HCT116 (cell line): ENCODE results near the gene MAMSTR. TPM values are rescaled to one million over a fixed set of nuclear protein-coding genes. Genes with fewer than 3 reads are reported as not detected.

Experiments
- ATAC-seq: fragments of 200-7000 bp; cut with Tn5 transposase; 2 replicates; pipeline ENCODE4 v1.9.1; 2020; ENCODE audit warnings: mild to moderate bottlenecking, moderate library complexity
- BruUV-seq: library from RNA; stranded (reverse); fragments of 400-500 nt; replicated peaks from 2 replicates; lab custom pipeline; 2021; lab: Mats Ljungman, UMichigan
- CTCF ChIA-PET: fragments of 300-600 bp; sonication (Branson Sonifier 250); formaldehyde crosslinking; loops from one replicate; lab custom pipeline; 2021; ENCODE audit warnings: antibody characterized with exemption; lab: Charles Lee
- POLR2A ChIA-PET: fragments of 300-600, 350-600 bp; sonication (Branson Sonifier 250); formaldehyde crosslinking; loops from one replicate; lab custom pipeline; 2021; ENCODE audit warnings: antibody characterized with exemption; lab: Charles Lee
- RAD21 ChIA-PET, 2 experiments: fragments of 300-600 bp; sonication (Branson Sonifier 250); formaldehyde crosslinking; loops; one replicate each; lab custom pipeline; 2023; ENCODE audit warnings: low total read pairs in 2 of 2; ENCODE audit not compliant: uncharacterized antibody in 2 of 2, unreplicated experiment in 2 of 2, low non-redundant PET in 1 of 2; lab: Charles Lee
- DNase-seq: peaks from one replicate; pipeline ENCODE4 v3.0.0-alpha.2; 2010; ENCODE audit warnings: low read depth, low spot score
- H2AFZ ChIP-seq: fragments of 200-600 bp; shearing (Covaris generic), sonication (generic); 2 replicates; pipeline ENCODE4 v1.6.1; 2017; ENCODE audit warnings: low read depth, mixed run types, mixed read lengths, antibody characterized with exemption, low read length; ENCODE audit not compliant: poor library complexity, severe bottlenecking
- H3K27ac ChIP-seq: 2 replicates; pipeline ENCODE4 v1.5.1; 2012; ENCODE audit warnings: low read depth, low read length
- H3K27me3 ChIP-seq: fragments of 200-600 bp; sonication (generic); 2 replicates; pipeline ENCODE4 v1.6.1; 2016; ENCODE audit warnings: mixed run types, low read length, mixed read lengths; ENCODE audit not compliant: insufficient read depth
- H3K36me3 ChIP-seq, 2 experiments: fragments of 200-500 bp in 1 of 2; fragments of 200-600 bp in 1 of 2; sonication (Bioruptor generic) in 1 of 2; sonication (generic) in 1 of 2; 2 replicates each; pipeline versions ENCODE4 v1.5.1 to v1.6.1; 2014 to 2016; ENCODE audit warnings: low read length in 2 of 2, inconsistent platforms in 1 of 2, mixed read lengths in 1 of 2, mixed run types in 1 of 2; ENCODE audit not compliant: insufficient read depth in 2 of 2, control insufficient read depth in 1 of 2
- H3K4me1 ChIP-seq, 2 experiments: fragments of 200-600 bp in 1 of 2; sonication (generic) in 1 of 2; 2 replicates each; pipeline versions ENCODE4 v1.5.1 to v1.6.1; 2012 to 2017; ENCODE audit warnings: low read length in 2 of 2, inconsistent platforms in 1 of 2, mild to moderate bottlenecking in 1 of 2, mixed read lengths in 1 of 2, mixed run types in 1 of 2, moderate library complexity in 1 of 2; ENCODE audit not compliant: insufficient read depth in 2 of 2, control insufficient read depth in 1 of 2
- H3K4me2 ChIP-seq: fragments of 200-600 bp; sonication (generic); 2 replicates; pipeline ENCODE4 v1.6.1; 2017; ENCODE audit warnings: mixed run types, low read length, mixed read lengths
- H3K4me3 ChIP-seq, 2 experiments: fragments of 200-600 bp in 1 of 2; sonication (generic) in 1 of 2; replicated peaks in 1 of 2; 2 replicates each; pipeline ENCODE4 v1.5.1; 2011 to 2016; ENCODE audit warnings: low read length in 2 of 2, control low read depth in 1 of 2, low read depth in 1 of 2, mild to moderate bottlenecking in 1 of 2, mixed read lengths in 1 of 2, mixed run types in 1 of 2
- H3K79me2 ChIP-seq: fragments of 200-600 bp; sonication (generic); 2 replicates; pipeline ENCODE4 v1.6.1; 2017; ENCODE audit warnings: mild to moderate bottlenecking, mixed run types, low read length, moderate library complexity, mixed read lengths; ENCODE audit not compliant: insufficient read depth
- H3K9ac ChIP-seq: fragments of 200-600 bp; sonication (generic); 2 replicates; pipeline ENCODE4 v1.6.1; 2016; ENCODE audit warnings: low read length, mixed read lengths
- H3K9me2 ChIP-seq: fragments of 200-600 bp; sonication (generic), shearing (Covaris generic); 2 replicates; pipeline ENCODE4 v1.6.1; 2017; ENCODE audit warnings: mixed run types, mild to moderate bottlenecking, moderate library complexity; ENCODE audit not compliant: insufficient read depth
- H3K9me3 ChIP-seq, 2 experiments: fragments of 200-500 bp in 1 of 2; fragments of 200-600 bp in 1 of 2; sonication (Bioruptor generic) in 1 of 2; sonication (generic) in 1 of 2; 2 replicates each; pipeline ENCODE4 v1.6.1; 2014 to 2017; ENCODE audit warnings: low read length in 2 of 2, mixed read lengths in 2 of 2, inconsistent platforms in 1 of 2, low read depth in 1 of 2, mild to moderate bottlenecking in 1 of 2, mixed run types in 1 of 2, moderate library complexity in 1 of 2; ENCODE audit not compliant: control insufficient read depth in 1 of 2, insufficient read depth in 1 of 2
- H4K20me1 ChIP-seq: fragments of 200-600 bp; sonication (generic), shearing (Covaris generic); 2 replicates; pipeline ENCODE4 v1.6.1; 2017; ENCODE audit warnings: mixed run types, mild to moderate bottlenecking, moderate library complexity; ENCODE audit not compliant: insufficient read depth
- ELF1 ChIP-seq: IDR thresholded peaks from 2 replicates; pipeline ENCODE4 v1.6.1; 2012; ENCODE audit warnings: low read depth, borderline replicate concordance
- EZH2phosphoT487 ChIP-seq: fragments of 200-600 bp; IDR thresholded peaks from 2 replicates; pipeline ENCODE4 v1.6.1; 2018; ENCODE audit warnings: antibody characterized with exemption, borderline replicate concordance
- FOSL1 ChIP-seq: IDR thresholded peaks from 2 replicates; pipeline ENCODE4 v1.6.1; 2012; ENCODE audit warnings: low read depth
- POLR2A ChIP-seq: IDR thresholded peaks from 2 replicates; pipeline ENCODE4 v1.7.0; 2011; ENCODE audit warnings: borderline replicate concordance; ENCODE audit not compliant: insufficient read depth, insufficient read length; ENCODE audit errors: extremely low read depth
- RAD21 ChIP-seq: IDR thresholded peaks from 2 replicates; pipeline ENCODE4 v1.6.1; 2012; ENCODE audit warnings: low read depth, mild to moderate bottlenecking
- SIN3A ChIP-seq: IDR thresholded peaks from 2 replicates; pipeline ENCODE4 v1.6.1; 2012; ENCODE audit warnings: low read depth
- SP1 ChIP-seq: IDR thresholded peaks from 2 replicates; pipeline ENCODE4 v1.6.1; 2012; ENCODE audit warnings: low read depth
- YY1 ChIP-seq: IDR thresholded peaks from 2 replicates; pipeline ENCODE4 v1.6.1; 2011; ENCODE audit warnings: low read length, low read depth, moderate library complexity, mild to moderate bottlenecking; ENCODE audit not compliant: insufficient replicate concordance; ENCODE audit errors: extremely low read depth
- ZFX ChIP-seq: fragments of 450-650 bp; IDR thresholded peaks from 2 replicates; pipeline ENCODE4 v1.6.1; 2017
- intact Hi-C: fragments of 100-400 bp; cut with micrococcal nuclease; formaldehyde crosslinking; loops from 2 replicates; pipeline ENCODE4 v1.10.0; 2022
- total RNA-seq: library from RNA; stranded (reverse); gene quantifications from one replicate; pipeline ENCODE4 v1.2.1, GENCODE V29; 2021; ENCODE audit not compliant: unreplicated experiment
- TF ChIP-seq, protein P1 (sequence below): IDR thresholded peaks from 2 replicates; pipeline ENCODE4 v1.6.1; 2012
- TF ChIP-seq, protein P2 (sequence below): IDR thresholded peaks from 2 replicates; pipeline ENCODE4 v1.6.1; 2012; ENCODE audit warnings: low read depth

The MAMSTR gene
- total RNA-seq, 1 experiment from 2014 or later = 1.3 TPM

DNA sequence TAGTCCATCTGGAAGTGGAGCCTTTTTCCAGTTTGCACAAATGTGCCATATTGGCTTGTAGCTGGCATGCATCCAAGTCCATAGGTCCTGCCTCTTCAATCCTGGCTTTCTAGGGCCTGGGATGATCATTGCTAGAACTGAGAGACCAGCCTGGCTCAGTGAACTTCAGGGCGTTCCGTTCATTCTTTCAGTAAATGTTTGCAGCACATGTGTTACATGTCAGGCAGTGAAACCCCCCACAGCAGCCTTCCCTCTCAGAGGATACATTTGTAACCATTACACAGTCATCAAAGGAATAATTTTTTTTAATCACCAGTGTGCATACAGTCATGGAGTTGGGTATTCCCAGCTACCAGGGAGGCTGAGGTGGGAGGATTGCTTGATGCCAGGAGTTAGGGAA lies 14.1 kb downstream of the MAMSTR start:
- no TSS peak for BruUV-seq
- H4K20me1 ChIP-seq = no peaks in the 10 kb centered on the region
- no peak overlapping the region for H3K4me3 ChIP-seq
- no peaks in the 10 kb centered on the region for H3K9me2 ChIP-seq
- no peak overlapping the region for H3K4me2 ChIP-seq
- H3K79me2 ChIP-seq = no peaks in the 10 kb centered on the region
- RAD21 ChIA-PET = no interaction called here
- H3K4me1 ChIP-seq = peaks cover 4 to 11% of the 10 kb centered on the region in 2 experiments; a peak in 3 of 4 replicates
- H3K27ac ChIP-seq = no peak overlapping the region
- intact Hi-C loops = no loop called here
- peaks cover 3 to 15% of the 10 kb centered on the region in 2 experiments; a peak in 2 of 4 replicates for H3K36me3 ChIP-seq
- POLR2A ChIA-PET = interaction anchor here (0.7 to 0.8 kb wide), 2 partner anchors 10 to 16 kb away, joined by 3 read pairs; partner anchors contain the start of gene FUT2
- H3K9ac ChIP-seq = no peak overlapping the region
- H2AFZ ChIP-seq = no peak overlapping the region
- no peak for TF ChIP-seq YY1
- TF ChIP-seq POLR2A = no peak
- no peak for TF ChIP-seq ELF1
- TF ChIP-seq SP1 = no peak
- CTCF ChIA-PET = no interaction called here
- H3K27me3 ChIP-seq = no peaks in the 10 kb centered on the region
- no peaks in the 10 kb centered on the region for H3K9me3 ChIP-seq
- ATAC-seq (no peak), DNase-seq (no peak)

DNA sequence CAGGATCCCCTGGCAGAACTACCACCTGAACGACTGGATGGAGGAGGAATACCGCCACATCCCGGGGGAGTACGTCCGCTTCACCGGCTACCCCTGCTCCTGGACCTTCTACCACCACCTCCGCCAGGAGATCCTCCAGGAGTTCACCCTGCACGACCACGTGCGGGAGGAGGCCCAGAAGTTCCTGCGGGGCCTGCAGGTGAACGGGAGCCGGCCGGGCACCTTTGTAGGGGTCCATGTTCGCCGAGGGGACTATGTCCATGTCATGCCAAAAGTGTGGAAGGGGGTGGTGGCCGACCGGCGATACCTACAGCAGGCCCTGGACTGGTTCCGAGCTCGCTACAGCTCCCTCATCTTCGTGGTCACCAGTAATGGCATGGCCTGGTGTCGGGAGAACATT lies 16.2 kb downstream of the MAMSTR start:
- peaks cover 3 to 15% of the 10 kb centered on the region in 2 experiments; a peak in 2 of 4 replicates for H3K36me3 ChIP-seq
- POLR2A ChIA-PET = no interaction called here
- TF ChIP-seq ELF1 (no peak), FOSL1 (no peak), EZH2phosphoT487 (no peak), ZFX (no peak), SIN3A (no peak), RAD21 (no peak)
- TF ChIP-seq, protein P1, sequence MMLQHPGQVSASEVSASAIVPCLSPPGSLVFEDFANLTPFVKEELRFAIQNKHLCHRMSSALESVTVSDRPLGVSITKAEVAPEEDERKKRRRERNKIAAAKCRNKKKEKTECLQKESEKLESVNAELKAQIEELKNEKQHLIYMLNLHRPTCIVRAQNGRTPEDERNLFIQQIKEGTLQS = no peak
- TF ChIP-seq, protein P2, sequence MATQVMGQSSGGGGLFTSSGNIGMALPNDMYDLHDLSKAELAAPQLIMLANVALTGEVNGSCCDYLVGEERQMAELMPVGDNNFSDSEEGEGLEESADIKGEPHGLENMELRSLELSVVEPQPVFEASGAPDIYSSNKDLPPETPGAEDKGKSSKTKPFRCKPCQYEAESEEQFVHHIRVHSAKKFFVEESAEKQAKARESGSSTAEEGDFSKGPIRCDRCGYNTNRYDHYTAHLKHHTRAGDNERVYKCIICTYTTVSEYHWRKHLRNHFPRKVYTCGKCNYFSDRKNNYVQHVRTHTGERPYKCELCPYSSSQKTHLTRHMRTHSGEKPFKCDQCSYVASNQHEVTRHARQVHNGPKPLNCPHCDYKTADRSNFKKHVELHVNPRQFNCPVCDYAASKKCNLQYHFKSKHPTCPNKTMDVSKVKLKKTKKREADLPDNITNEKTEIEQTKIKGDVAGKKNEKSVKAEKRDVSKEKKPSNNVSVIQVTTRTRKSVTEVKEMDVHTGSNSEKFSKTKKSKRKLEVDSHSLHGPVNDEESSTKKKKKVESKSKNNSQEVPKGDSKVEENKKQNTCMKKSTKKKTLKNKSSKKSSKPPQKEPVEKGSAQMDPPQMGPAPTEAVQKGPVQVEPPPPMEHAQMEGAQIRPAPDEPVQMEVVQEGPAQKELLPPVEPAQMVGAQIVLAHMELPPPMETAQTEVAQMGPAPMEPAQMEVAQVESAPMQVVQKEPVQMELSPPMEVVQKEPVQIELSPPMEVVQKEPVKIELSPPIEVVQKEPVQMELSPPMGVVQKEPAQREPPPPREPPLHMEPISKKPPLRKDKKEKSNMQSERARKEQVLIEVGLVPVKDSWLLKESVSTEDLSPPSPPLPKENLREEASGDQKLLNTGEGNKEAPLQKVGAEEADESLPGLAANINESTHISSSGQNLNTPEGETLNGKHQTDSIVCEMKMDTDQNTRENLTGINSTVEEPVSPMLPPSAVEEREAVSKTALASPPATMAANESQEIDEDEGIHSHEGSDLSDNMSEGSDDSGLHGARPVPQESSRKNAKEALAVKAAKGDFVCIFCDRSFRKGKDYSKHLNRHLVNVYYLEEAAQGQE = no peak
- TF ChIP-seq, all 23 proteins: peak for 0
- H3K27ac ChIP-seq = no peak overlapping the region
- no peak overlapping the region for H3K4me3 ChIP-seq
- H3K4me2 ChIP-seq = no peak overlapping the region
- no peaks in the 10 kb centered on the region for H3K9me2 ChIP-seq
- intact Hi-C loops = no loop called here
- no peak overlapping the region for H2AFZ ChIP-seq
- no peak for ATAC-seq
- ChIA-PET CTCF (no interaction called here), RAD21 (no interaction called here)
- H4K20me1 ChIP-seq = no peaks in the 10 kb centered on the region
- H3K27me3 ChIP-seq = no peaks in the 10 kb centered on the region
- no peaks in the 10 kb centered on the region for H3K9me3 ChIP-seq
- no TSS peak for BruUV-seq
- H3K79me2 ChIP-seq = peaks cover 4% of the 10 kb centered on the region; the same call in 1 of the 2 replicates
- no peak overlapping the region for H3K9ac ChIP-seq
- H3K4me1 ChIP-seq = peaks cover 7 to 15% of the 10 kb centered on the region in 2 experiments
- no peak for DNase-seq
